Left ventricle myocardium inferior (tissue), 1 donor: Measurements from ENCODE around the gene CELF4. TPM values are rescaled to one million over a fixed set of nuclear protein-coding genes. Genes with fewer than 3 reads are reported as not detected.

ENCODE experiments used
- DNase-seq: peaks from one replicate; pipeline ENCODE4 v3.0.0-alpha.2; 2020
- H3K27ac ChIP-seq: fragments of 200-600 bp; replicated peaks from 2 replicates; pipeline ENCODE4 v1.8.0; 2021
- H3K27me3 ChIP-seq: fragments of 200-600 bp; 2 replicates; pipeline ENCODE4 v1.8.0; 2021; ENCODE audit warnings: low read depth
- H3K36me3 ChIP-seq: fragments of 200-600 bp; 2 replicates; pipeline ENCODE4 v1.8.0; 2021
- H3K4me1 ChIP-seq: fragments of 200-600 bp; 2 replicates; pipeline ENCODE4 v1.8.0; 2021
- H3K4me3 ChIP-seq: fragments of 200-600 bp; 2 replicates; pipeline ENCODE4 v1.8.0; 2021; ENCODE audit warnings: mild to moderate bottlenecking, moderate library complexity
- H3K9me3 ChIP-seq: fragments of 200-600 bp; replicated peaks from 2 replicates; pipeline ENCODE4 v1.8.0; 2021
- CTCF ChIP-seq: fragments of 200-600 bp; IDR thresholded peaks from 2 replicates; pipeline ENCODE4 v1.8.0; 2021; ENCODE audit warnings: antibody characterized with exemption, mild to moderate bottlenecking, borderline replicate concordance
- intact Hi-C: fragments of 100-400 bp; cut with micrococcal nuclease; formaldehyde crosslinking; loops from one replicate; pipeline ENCODE4 v1.11.0; 2022
- total RNA-seq: library from RNA; stranded (reverse); fragmentation: NEBNext Ultra II Directional; extraction: Animal tissue kit (Norgen Biotek cat#: 25700); gene quantifications from one replicate; pipeline ENCODE4 v1.2.1, GENCODE V29; 2021
- donor health status: DM: no; HTN: yes; CAD: no; lungs with severe emphysema.

CELF4 gene
- total RNA-seq, 1 donor from 2014 or later = 0.60 TPM

- Histone ChIP-seq H3K36me3 (no peaks in the 10 kb centered on the region), H3K27me3 (peaks cover 66% of the 10 kb centered on the region), H3K4me1 (peaks cover 5% of the 10 kb centered on the region), H3K4me3 (no peak overlapping the region), H3K27ac (no peak overlapping the region), H3K9me3 (no peaks in the 10 kb centered on the region)
- no peak for TF ChIP-seq CTCF
- no peak for DNase-seq
- intact Hi-C loops = no loop called here
Observed at GRCh38 chr18:37247497-37248161, 318.0 kb downstream of the CELF4 start.

- peaks cover 66% of the 10 kb centered on the region for H3K27me3 ChIP-seq
Observed at GRCh38 chr18:37246779-37247340, 318.7 kb downstream of the CELF4 start.

GRCh38 chr18:37244618-37245017 is 321.0 kb downstream of the CELF4 start:
- intact Hi-C loops = no loop called here
- no peak overlapping the region for H3K4me3 ChIP-seq
- no peaks in the 10 kb centered on the region for H3K9me3 ChIP-seq

More at GRCh38 chr18:37246779-37247340, 318.7 kb downstream of the CELF4 start:
- Histone ChIP-seq H3K4me1 (peaks cover 5% of the 10 kb centered on the region), H3K36me3 (no peaks in the 10 kb centered on the region), H3K27ac (no peak overlapping the region), H3K9me3 (no peaks in the 10 kb centered on the region), H3K4me3 (no peak overlapping the region)
- TF ChIP-seq CTCF = no peak
- no peak for DNase-seq
- intact Hi-C loops = no loop called here

GRCh38 chr18:37243741-37244140 is 321.9 kb downstream of the CELF4 start:
- H3K9me3 ChIP-seq = no peaks in the 10 kb centered on the region
- no peak for TF ChIP-seq CTCF
- no peak for DNase-seq
- H3K27me3 ChIP-seq = peaks cover 51% of the 10 kb centered on the region
- H3K4me3 ChIP-seq = peak overlapping the region; percentile 17
- H3K36me3 ChIP-seq = no peaks in the 10 kb centered on the region
- intact Hi-C loops = no loop called here
- no peak overlapping the region for H3K27ac ChIP-seq
- peaks cover 5% of the 10 kb centered on the region for H3K4me1 ChIP-seq

More at GRCh38 chr18:37244618-37245017, 321.0 kb downstream of the CELF4 start:
- Histone ChIP-seq H3K36me3 (no peaks in the 10 kb centered on the region), H3K4me1 (peaks cover 5% of the 10 kb centered on the region), H3K27me3 (peaks cover 57% of the 10 kb centered on the region), H3K27ac (no peak overlapping the region)
- DNase-seq = no peak
- no peak for TF ChIP-seq CTCF

GRCh38 chr18:37242826-37243560 is 322.6 kb downstream of the CELF4 start:
- H3K36me3 ChIP-seq = no peaks in the 10 kb centered on the region
- H3K4me1 ChIP-seq = peaks cover 5% of the 10 kb centered on the region
- intact Hi-C loops = no loop called here
- H3K4me3 ChIP-seq = no peak overlapping the region
- H3K27ac ChIP-seq = no peak overlapping the region
- peaks cover 51% of the 10 kb centered on the region for H3K27me3 ChIP-seq
- H3K9me3 ChIP-seq = no peaks in the 10 kb centered on the region
- DNase-seq = no peak
- TF ChIP-seq CTCF = no peak
